Thoracic aorta (tissue), 2 donors: ENCODE results near the gene BCAR3. TPM values are rescaled to one million over a fixed set of nuclear protein-coding genes. Genes with fewer than 3 reads are reported as not detected.
"Not testable (repeated sequence)": the region's sequence is repeated elsewhere in the genome, so short reads cannot be mapped to it uniquely, and the experiment has no call there.

Source experiments
- ATAC-seq: fragments of 150-250 bp; one replicate; pipeline ENCODE4 v1.8.0; 2017; ENCODE audit warnings: low read depth; ENCODE audit not compliant: insufficient number of reproducible peaks, low FRiP score
- DNase-seq: peaks from one replicate; pipeline ENCODE4 v3.0.0-alpha.2; 2020; ENCODE audit warnings: low spot score
- H3K27ac ChIP-seq, 2 donors: fragments of 200-600 bp; sonication (generic); 1 replicate in 1 of 2; 2 replicates in 1 of 2; pipeline ENCODE4 v1.5.1; 2016; ENCODE audit warnings: mild to moderate bottlenecking in 2 of 2, moderate library complexity in 2 of 2
- H3K27me3 ChIP-seq: fragments of 200-600 bp; sonication (generic); replicated peaks from 2 replicates; pipeline ENCODE4 v1.6.0; 2016; ENCODE audit warnings: mild to moderate bottlenecking; ENCODE audit not compliant: insufficient read depth
- H3K36me3 ChIP-seq: fragments of 200-600 bp; sonication (generic); one replicate; pipeline ENCODE4 v1.5.1; 2016
- H3K4me1 ChIP-seq, 2 donors: fragments of 200-600 bp; sonication (generic); 1 replicate in 1 of 2; 2 replicates in 1 of 2; pipeline versions ENCODE4 v1.5.1 to v1.6.0; 2016; ENCODE audit warnings: low read depth in 2 of 2, mild to moderate bottlenecking in 1 of 2; ENCODE audit not compliant: control insufficient read depth in 1 of 2
- H3K4me3 ChIP-seq: fragments of 200-600 bp; sonication (generic); 2 replicates; pipeline ENCODE4 v1.5.1; 2016; ENCODE audit warnings: mild to moderate bottlenecking
- H3K9me3 ChIP-seq: fragments of 200-600 bp; sonication (generic); 2 replicates; pipeline ENCODE4 v1.5.1; 2016
- CTCF ChIP-seq: fragments of 200-600 bp; sonication (generic); IDR thresholded peaks from one replicate; pipeline ENCODE4 v1.5.1; 2019; ENCODE audit warnings: antibody characterized with exemption
- total RNA-seq, 2 donors: library from RNA; depleted of rRNA; stranded (reverse); fragments of >200 nt; gene quantifications; one replicate each; pipeline versions ENCODE4 v1.1.0 to v1.2.3, GENCODE V29; 2016

Gene BCAR3
- total RNA-seq, 2 donors from 2014 or later: 26.7 to 36.3 TPM

GRCh38 chr1:93663208-93663614 is 18.4 kb downstream of the BCAR3 start:
- Histone ChIP-seq H3K9me3 (no peaks in the 10 kb centered on the region), H3K27me3 (no peaks in the 10 kb centered on the region), H3K36me3 (no peaks in the 10 kb centered on the region), H3K4me1 (peaks cover 39 to 66% of the 10 kb centered on the region in 2 donors), H3K27ac (peak overlapping the region; percentile 25 to 65), H3K4me3 (no peak overlapping the region)
- no peak for ATAC-seq
- TF ChIP-seq CTCF: no peak
- no peak for DNase-seq

- no peaks in the 10 kb centered on the region for H3K36me3 ChIP-seq
- no peak for DNase-seq
- no peak for TF ChIP-seq CTCF
- H3K27me3 ChIP-seq: no peaks in the 10 kb centered on the region
- peak overlapping the region; percentile 29 for H3K4me3 ChIP-seq
- peak overlapping the region; percentile 25 to 65 for H3K27ac ChIP-seq
- ATAC-seq: no peak
- no peaks in the 10 kb centered on the region for H3K9me3 ChIP-seq
- H3K4me1 ChIP-seq: peaks cover 39 to 66% of the 10 kb centered on the region in 2 donors
Measured at GRCh38 chr1:93662481-93663207, 19.0 kb downstream of the BCAR3 start.

GRCh38 chr1:93661829-93662474 is 19.7 kb downstream of the BCAR3 start:
- DNase-seq (no peak), ATAC-seq (no peak)
- H3K4me3 ChIP-seq: peak overlapping the region; percentile 29
- peak overlapping the region; percentile 22 to 65 for H3K27ac ChIP-seq
- H3K4me1 ChIP-seq: peaks cover 39 to 66% of the 10 kb centered on the region in 2 donors
- no peaks in the 10 kb centered on the region for H3K27me3 ChIP-seq
- no peaks in the 10 kb centered on the region for H3K9me3 ChIP-seq
- TF ChIP-seq CTCF: no peak
- no peaks in the 10 kb centered on the region for H3K36me3 ChIP-seq

- not testable (repeated sequence) for H3K9me3 ChIP-seq, H3K4me3 ChIP-seq, H3K36me3 ChIP-seq, ATAC-seq, DNase-seq, H3K27me3 ChIP-seq
- peaks cover 39 to 64% of the 10 kb centered on the region in 2 donors for H3K4me1 ChIP-seq
- peak overlapping the region in 1 of 2 donors; percentile 65 for H3K27ac ChIP-seq
Measured at GRCh38 chr1:93661341-93661740, 20.3 kb downstream of the BCAR3 start.

GRCh38 chr1:93659822-93660503 is 21.7 kb downstream of the BCAR3 start:
- ATAC-seq: no peak
- Histone ChIP-seq H3K4me1 (peaks cover 28 to 56% of the 10 kb centered on the region in 2 donors), H3K36me3 (no peaks in the 10 kb centered on the region), H3K27me3 (no peaks in the 10 kb centered on the region), H3K9me3 (no peaks in the 10 kb centered on the region), H3K4me3 (no peak overlapping the region), H3K27ac (peak overlapping the region in 1 of 2 donors; percentile 35)
- no peak for TF ChIP-seq CTCF
- DNase-seq: no peak
